BJ (cell line): ENCODE measurements around the gene LRRC2. TPM values are rescaled to one million over a fixed set of nuclear protein-coding genes. Genes with fewer than 3 reads are reported as not detected.
"Not testable (repeated sequence)": the region's sequence is repeated elsewhere in the genome, so short reads cannot be mapped to it uniquely, and the experiment has no call there.

Experiments
- CTCF ChIA-PET: fragments of 350-600 bp; formaldehyde crosslinking; extraction: SDS; loops from one replicate; lab custom pipeline; 2021; ENCODE audit warnings: antibody characterized with exemption, inconsistent platforms; lab: Yijun Ruan, JAX
- POLR2A ChIA-PET: fragments of 300-600 bp; sonication (Branson Sonifier 250); formaldehyde crosslinking; extraction: SDS; loops from one replicate; lab custom pipeline; 2021; ENCODE audit warnings: antibody characterized with exemption; lab: Charles Lee
- DNase-seq: peaks from one replicate; pipeline ENCODE4 v3.0.0-alpha.2; 2011; ENCODE audit warnings: low read depth
- H3K27me3 ChIP-seq: 2 replicates; pipeline ENCODE4 v1.6.0; 2011; ENCODE audit warnings: low read length; ENCODE audit not compliant: control insufficient read depth, insufficient read depth
- H3K36me3 ChIP-seq: 2 replicates; pipeline ENCODE4 v1.5.1; 2011; ENCODE audit warnings: low read length; ENCODE audit not compliant: control insufficient read depth, insufficient read depth
- H3K4me3 ChIP-seq: 2 replicates; pipeline ENCODE4 v1.5.1; 2011; ENCODE audit warnings: low read depth, mild to moderate bottlenecking, control low read depth, low read length
- CTCF ChIP-seq: IDR thresholded peaks from 2 replicates; pipeline ENCODE4 v1.5.1; 2011; ENCODE audit warnings: low read depth, mild to moderate bottlenecking, control low read depth, inconsistent platforms, low read length, moderate library complexity; ENCODE audit not compliant: insufficient read depth
- polyA plus RNA-seq: library from polyadenylated mRNA; depleted of rRNA; stranded (reverse); fragments of >200 nt; gene quantifications from 2 replicates; pipeline ENCODE4 v1.2.3, GENCODE V29; 2011

The LRRC2 gene
- polyA plus RNA-seq, 1 experiment: 0.55 TPM

DNA sequence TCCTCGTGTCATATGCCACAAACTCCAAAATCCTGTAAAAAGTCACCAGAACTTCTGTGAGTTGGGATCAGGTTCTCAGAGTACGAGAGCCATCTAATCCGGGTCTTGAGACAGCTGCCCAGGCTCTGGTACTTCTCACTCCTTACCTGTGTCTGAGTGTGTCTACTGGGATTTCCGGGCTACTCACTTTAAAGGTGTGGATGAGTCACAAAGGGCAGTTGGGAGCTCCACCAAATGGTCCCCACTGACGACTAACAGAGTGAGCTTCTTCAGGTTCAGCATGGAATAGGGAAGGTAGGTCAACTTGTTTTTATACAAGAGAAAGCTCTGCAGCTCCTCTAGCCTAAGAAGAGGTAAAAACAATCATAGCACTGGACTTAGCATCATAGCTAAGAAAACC, 38.9 kb downstream of the LRRC2 start:
- ChIA-PET POLR2A (no interaction called here), CTCF (interaction anchor here (1.5 kb wide), 1 partner anchor 39 kb away, joined by 5 read pairs; no protein-coding TSS in a partner anchor)
- no peak for DNase-seq
- no peak overlapping the region for H3K4me3 ChIP-seq
- no peaks in the 10 kb centered on the region for H3K27me3 ChIP-seq
- no peak for TF ChIP-seq CTCF
- H3K36me3 ChIP-seq: no peaks in the 10 kb centered on the region

- no peaks in the 10 kb centered on the region for H3K27me3 ChIP-seq
- H3K4me3 ChIP-seq: no peak overlapping the region
- TF ChIP-seq CTCF: no peak
- CTCF ChIA-PET: no interaction called here
- POLR2A ChIA-PET: no interaction called here
- DNase-seq: no peak
- no peaks in the 10 kb centered on the region for H3K36me3 ChIP-seq
Observed at GRCh38 chr3:46524832-46525231, 41.3 kb downstream of the LRRC2 start.

- TF ChIP-seq CTCF: no peak
- CTCF ChIA-PET: no interaction called here
- Histone ChIP-seq H3K27me3 (no peaks in the 10 kb centered on the region), H3K4me3 (no peak overlapping the region), H3K36me3 (no peaks in the 10 kb centered on the region)
- POLR2A ChIA-PET: no interaction called here
- no peak for DNase-seq
Observed at GRCh38 chr3:46524008-46524407, 42.1 kb downstream of the LRRC2 start.

- no peaks in the 10 kb centered on the region for H3K27me3 ChIP-seq
- ChIA-PET POLR2A (no interaction called here), CTCF (no interaction called here)
- no peak overlapping the region for H3K4me3 ChIP-seq
- no peak for TF ChIP-seq CTCF
- H3K36me3 ChIP-seq: no peaks in the 10 kb centered on the region
- DNase-seq: no peak
Observed at GRCh38 chr3:46523556-46523955, 42.5 kb downstream of the LRRC2 start.

GRCh38 chr3:46522201-46522600, 43.9 kb downstream of the LRRC2 start:
- POLR2A ChIA-PET, H3K36me3 ChIP-seq, H3K27me3 ChIP-seq, H3K4me3 ChIP-seq, DNase-seq: not testable (repeated sequence)
- CTCF ChIA-PET: interaction anchor here (1.1 kb wide), 1 partner anchor 16 kb away, joined by 3 read pairs; no protein-coding TSS in a partner anchor

DNA sequence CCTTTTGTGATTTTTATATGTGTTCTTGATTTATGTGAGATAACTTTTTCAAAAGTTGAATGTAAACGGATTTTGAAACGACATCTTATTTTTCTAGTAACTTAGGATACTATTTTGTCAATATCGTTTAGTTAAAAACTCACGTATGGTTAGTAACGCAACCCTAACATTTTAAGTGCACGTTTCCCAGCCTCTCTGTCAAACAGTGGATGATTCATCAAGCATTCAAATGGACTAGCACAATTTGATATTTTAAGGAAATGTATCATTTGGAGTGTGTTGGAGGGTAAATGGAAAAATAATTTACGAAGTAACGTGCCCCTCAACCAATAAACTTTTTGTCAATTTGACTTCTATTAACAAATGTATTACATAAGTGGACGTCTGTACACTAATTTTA, 45.0 kb downstream of the LRRC2 start:
- CTCF ChIA-PET: interaction anchor here (1.5 kb wide), 1 partner anchor 32 kb away, joined by 4 read pairs; no protein-coding TSS in a partner anchor
- no peak for DNase-seq
- no peaks in the 10 kb centered on the region for H3K27me3 ChIP-seq
- H3K36me3 ChIP-seq: no peaks in the 10 kb centered on the region; the same call in 1 of the 2 replicates
- no peak overlapping the region for H3K4me3 ChIP-seq
- TF ChIP-seq CTCF: no peak
- POLR2A ChIA-PET: no interaction called here
